Endodermal cell (in vitro differentiated cells): ENCODE results near the gene VPS41. TPM values are rescaled to one million over a fixed set of nuclear protein-coding genes. Genes with fewer than 3 reads are reported as not detected.
A peak's percentile ranks its signal among the peaks of the same experiment; 100 is the strongest.

Experiments
- DNase-seq: peaks from one replicate; pipeline ENCODE4 v3.0.0-alpha.2; 2017
- H3K27ac ChIP-seq: 2 replicates; pipeline ENCODE4 v1.5.1; 2013; ENCODE audit warnings: mild to moderate bottlenecking, low read depth, low read length, moderate library complexity
- H3K27me3 ChIP-seq: 2 replicates; pipeline ENCODE4 v1.6.1; 2013; ENCODE audit warnings: mild to moderate bottlenecking, low read length, moderate library complexity; ENCODE audit not compliant: insufficient read depth, control insufficient read depth, poor library complexity, severe bottlenecking
- H3K36me3 ChIP-seq: 2 replicates; pipeline ENCODE4 v1.7.0; 2013; ENCODE audit warnings: mild to moderate bottlenecking, low read length, moderate library complexity; ENCODE audit not compliant: control insufficient read depth, insufficient read depth
- H3K4me1 ChIP-seq: one replicate; pipeline ENCODE4 v1.7.0; 2013; ENCODE audit warnings: low read length; ENCODE audit not compliant: control insufficient read depth, insufficient read depth
- H3K4me3 ChIP-seq: 2 replicates; pipeline ENCODE4 v1.5.1; 2013; ENCODE audit warnings: mild to moderate bottlenecking, low read length, moderate library complexity
- H3K9ac ChIP-seq: 2 replicates; pipeline ENCODE4 v1.6.1; 2013; ENCODE audit warnings: mild to moderate bottlenecking, low read length, moderate library complexity; ENCODE audit not compliant: poor library complexity, severe bottlenecking; ENCODE audit errors: extremely low read depth
- H3K9me3 ChIP-seq: 2 replicates; pipeline ENCODE4 v1.6.1; 2013; ENCODE audit warnings: mild to moderate bottlenecking, low read length, moderate library complexity; ENCODE audit not compliant: control insufficient read depth
- H3K27ac Mint-ChIP-seq: 2 replicates; pipeline ENCODE4 v1.8.0; 2020; ENCODE audit warnings: mixed read lengths
- H3K27me3 Mint-ChIP-seq: 2 replicates; pipeline ENCODE4 v1.8.0; 2021; ENCODE audit warnings: mild to moderate bottlenecking, mixed read lengths; ENCODE audit not compliant: insufficient read depth
- H3K36me3 Mint-ChIP-seq: 2 replicates; pipeline ENCODE4 v1.8.0; 2020; ENCODE audit warnings: low read depth, mixed read lengths
- H3K4me1 Mint-ChIP-seq: 2 replicates; pipeline ENCODE4 v1.8.0; 2020; ENCODE audit warnings: mixed read lengths
- H3K4me3 Mint-ChIP-seq: 2 replicates; pipeline ENCODE4 v1.8.0; 2020; ENCODE audit warnings: mild to moderate bottlenecking, moderate library complexity, mixed read lengths
- H3K9me3 Mint-ChIP-seq: 2 replicates; pipeline ENCODE4 v1.8.0; 2020; ENCODE audit warnings: mild to moderate bottlenecking, mixed read lengths
- WGBS, 2 experiments: methylation state at CpG; one replicate each; pipeline versions ENCODE4 v1.1.5 to v1.1.7; 2013; ENCODE audit warnings: missing lambda C conversion rate in 2 of 2, mixed read lengths in 1 of 2; ENCODE audit not compliant: insufficient coverage in 1 of 2, insufficient read length in 1 of 2; 5-methylcytosine and 5-hydroxymethylcytosine counted together
- total RNA-seq, 2 donors: library from RNA; stranded (reverse); fragmentation: NEBNext Ultra II Directional in 1 of 2; extraction: Animal tissue kit (Norgen Biotek cat#: 25700) in 1 of 2; gene quantifications; 2 replicates in 1 of 2; 3 replicates in 1 of 2; pipeline ENCODE4 v1.2.1, GENCODE V29; 2021
- TF ChIP-seq, protein P1 (sequence below): fragments of 200-600 bp; sonication (generic); conservative IDR thresholded peaks from 2 replicates; pipeline ENCODE4 v1.5.0; 2021; ENCODE audit warnings: antibody characterized with exemption, mild to moderate bottlenecking

The VPS41 gene
- total RNA-seq, 2 donors from 2014 or later = 77.1 to 78.0 TPM

- H3K9me3 ChIP-seq = no peaks in the 10 kb centered on the region
- 80 to 96% methylated on average over 1 to 4 of the region's 4 CpGs for WGBS, 2 experiments
Observed at GRCh38 chr7:38703093-38703492, 205.9 kb downstream of the VPS41 start.

GRCh38 chr7:38702002-38702535 is 206.9 kb downstream of the VPS41 start:
- Histone ChIP-seq H3K4me1 (no peaks in the 10 kb centered on the region), H3K27me3 (no peaks in the 10 kb centered on the region), H3K4me3 (no peak overlapping the region), H3K9me3 (no peaks in the 10 kb centered on the region), H3K9ac (no peak overlapping the region), H3K27ac (no peak overlapping the region), H3K36me3 (no peaks in the 10 kb centered on the region)
- Mint-ChIP-seq H3K27me3 (peaks cover 4% of the 10 kb centered on the region), H3K27ac (no peak overlapping the region), H3K4me1 (peaks cover 6% of the 10 kb centered on the region), H3K9me3 (peaks cover 4% of the 10 kb centered on the region), H3K36me3 (no peaks in the 10 kb centered on the region), H3K4me3 (no peak overlapping the region)
- WGBS, 2 experiments = 85 to 86% methylated on average over 8 to 10 of the region's 10 CpGs
- peak; percentile 24 for DNase-seq
- TF ChIP-seq, protein P1, sequence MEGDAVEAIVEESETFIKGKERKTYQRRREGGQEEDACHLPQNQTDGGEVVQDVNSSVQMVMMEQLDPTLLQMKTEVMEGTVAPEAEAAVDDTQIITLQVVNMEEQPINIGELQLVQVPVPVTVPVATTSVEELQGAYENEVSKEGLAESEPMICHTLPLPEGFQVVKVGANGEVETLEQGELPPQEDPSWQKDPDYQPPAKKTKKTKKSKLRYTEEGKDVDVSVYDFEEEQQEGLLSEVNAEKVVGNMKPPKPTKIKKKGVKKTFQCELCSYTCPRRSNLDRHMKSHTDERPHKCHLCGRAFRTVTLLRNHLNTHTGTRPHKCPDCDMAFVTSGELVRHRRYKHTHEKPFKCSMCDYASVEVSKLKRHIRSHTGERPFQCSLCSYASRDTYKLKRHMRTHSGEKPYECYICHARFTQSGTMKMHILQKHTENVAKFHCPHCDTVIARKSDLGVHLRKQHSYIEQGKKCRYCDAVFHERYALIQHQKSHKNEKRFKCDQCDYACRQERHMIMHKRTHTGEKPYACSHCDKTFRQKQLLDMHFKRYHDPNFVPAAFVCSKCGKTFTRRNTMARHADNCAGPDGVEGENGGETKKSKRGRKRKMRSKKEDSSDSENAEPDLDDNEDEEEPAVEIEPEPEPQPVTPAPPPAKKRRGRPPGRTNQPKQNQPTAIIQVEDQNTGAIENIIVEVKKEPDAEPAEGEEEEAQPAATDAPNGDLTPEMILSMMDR = no peak

More at GRCh38 chr7:38703093-38703492, 205.9 kb downstream of the VPS41 start:
- H3K27me3 ChIP-seq = no peaks in the 10 kb centered on the region
- DNase-seq = no peak
- no peaks in the 10 kb centered on the region for H3K36me3 Mint-ChIP-seq
- peaks cover 6% of the 10 kb centered on the region for H3K4me1 Mint-ChIP-seq
- no peak overlapping the region for H3K9ac ChIP-seq
- H3K4me3 ChIP-seq = no peak overlapping the region
- no peak overlapping the region for H3K27ac ChIP-seq
- TF ChIP-seq, protein P1 = no peak
- H3K36me3 ChIP-seq = no peaks in the 10 kb centered on the region
- no peak overlapping the region for H3K27ac Mint-ChIP-seq
- H3K4me3 Mint-ChIP-seq = no peak overlapping the region
- peaks cover 4% of the 10 kb centered on the region for H3K27me3 Mint-ChIP-seq
- H3K9me3 Mint-ChIP-seq = peaks cover 4% of the 10 kb centered on the region
- no peaks in the 10 kb centered on the region for H3K4me1 ChIP-seq

- H3K36me3 ChIP-seq = no peaks in the 10 kb centered on the region
- no peak overlapping the region for H3K9ac ChIP-seq
- TF ChIP-seq, protein P1 = no peak
- H3K27ac Mint-ChIP-seq = no peak overlapping the region
- H3K27ac ChIP-seq = no peak overlapping the region
- no peaks in the 10 kb centered on the region for H3K27me3 ChIP-seq
- H3K36me3 Mint-ChIP-seq = no peaks in the 10 kb centered on the region
- no peaks in the 10 kb centered on the region for H3K4me1 ChIP-seq
- no peak overlapping the region for H3K4me3 Mint-ChIP-seq
- peaks cover 3% of the 10 kb centered on the region for H3K9me3 Mint-ChIP-seq
- peaks cover 6% of the 10 kb centered on the region for H3K4me1 Mint-ChIP-seq
- no peaks in the 10 kb centered on the region for H3K9me3 ChIP-seq
- WGBS, 2 experiments = 72 to 87% methylated on average over 3 to 5 of the region's 5 CpGs
- no peak for DNase-seq
- peaks cover 4% of the 10 kb centered on the region for H3K27me3 Mint-ChIP-seq
- no peak overlapping the region for H3K4me3 ChIP-seq
Observed at GRCh38 chr7:38700116-38700515, 208.9 kb downstream of the VPS41 start.
